Measurements from ENCODE around the gene LGALS13.

Gene LGALS13

DNA sequence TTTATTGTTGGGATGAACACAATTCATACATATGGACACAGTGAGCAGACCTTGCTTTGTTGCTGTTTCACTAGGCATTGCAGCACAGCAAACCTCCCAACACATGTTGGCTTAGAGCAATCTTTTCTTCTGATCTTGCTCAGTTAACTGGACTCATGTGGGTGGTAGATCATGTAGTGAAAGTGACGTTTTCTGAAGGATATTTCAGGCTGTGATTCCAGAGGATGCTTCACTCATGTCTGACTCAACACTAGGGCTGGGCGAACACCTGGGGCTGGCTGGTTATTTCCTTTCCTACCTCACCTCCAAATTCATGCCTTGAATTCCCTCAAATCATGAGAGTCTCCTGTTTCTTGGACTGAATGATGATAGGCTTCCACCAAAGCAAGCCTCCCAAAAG, 14.3 kb upstream of the LGALS13 start:
- no peak overlapping the region for H2AFZ ChIP-seq (ENCODE audit: low read length)
- H3K9me2 ChIP-seq (replicated peaks; ENCODE audit: insufficient read depth, low read length), result no peaks in the 10 kb centered on the region
- H3K36me3 ChIP-seq (replicated peaks; ENCODE audit: insufficient read depth, low read length), result no peaks in the 10 kb centered on the region
- no peaks in the 10 kb centered on the region for H4K20me1 ChIP-seq (ENCODE audit: insufficient read depth, low read length)
- no peaks in the 10 kb centered on the region for H3K4me1 ChIP-seq (ENCODE audit: low read length)
- H3K4me2 ChIP-seq (ENCODE audit: low read depth, low read length), result no peak overlapping the region
- no peak overlapping the region for H3K4me3 ChIP-seq (ENCODE audit: low read length)
- H3K27me3 ChIP-seq (replicated peaks; ENCODE audit: insufficient read depth, low read length), result peaks cover 12% of the 10 kb centered on the region; the same call in 1 of the 2 replicates
- no peak overlapping the region for H3K27ac ChIP-seq (ENCODE audit: low read length)
- no peak for DNase-seq
- no peaks in the 10 kb centered on the region for H3K79me2 ChIP-seq (ENCODE audit: low read length)
- H3F3A ChIP-seq (ENCODE audit: insufficient read depth, low read length), result no peaks in the 10 kb centered on the region
- H3K9ac ChIP-seq (ENCODE audit: low read length), result no peak overlapping the region
- no peaks in the 10 kb centered on the region for H3K9me3 ChIP-seq (replicated peaks; ENCODE audit: insufficient read depth, low read length)
- TF ChIP-seq, protein P1, sequence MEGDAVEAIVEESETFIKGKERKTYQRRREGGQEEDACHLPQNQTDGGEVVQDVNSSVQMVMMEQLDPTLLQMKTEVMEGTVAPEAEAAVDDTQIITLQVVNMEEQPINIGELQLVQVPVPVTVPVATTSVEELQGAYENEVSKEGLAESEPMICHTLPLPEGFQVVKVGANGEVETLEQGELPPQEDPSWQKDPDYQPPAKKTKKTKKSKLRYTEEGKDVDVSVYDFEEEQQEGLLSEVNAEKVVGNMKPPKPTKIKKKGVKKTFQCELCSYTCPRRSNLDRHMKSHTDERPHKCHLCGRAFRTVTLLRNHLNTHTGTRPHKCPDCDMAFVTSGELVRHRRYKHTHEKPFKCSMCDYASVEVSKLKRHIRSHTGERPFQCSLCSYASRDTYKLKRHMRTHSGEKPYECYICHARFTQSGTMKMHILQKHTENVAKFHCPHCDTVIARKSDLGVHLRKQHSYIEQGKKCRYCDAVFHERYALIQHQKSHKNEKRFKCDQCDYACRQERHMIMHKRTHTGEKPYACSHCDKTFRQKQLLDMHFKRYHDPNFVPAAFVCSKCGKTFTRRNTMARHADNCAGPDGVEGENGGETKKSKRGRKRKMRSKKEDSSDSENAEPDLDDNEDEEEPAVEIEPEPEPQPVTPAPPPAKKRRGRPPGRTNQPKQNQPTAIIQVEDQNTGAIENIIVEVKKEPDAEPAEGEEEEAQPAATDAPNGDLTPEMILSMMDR (IDR thresholded peaks at IDR 0.05; ENCODE audit: low read length), result no peak
- TF ChIP-seq EZH2 (optimal IDR thresholded peaks at IDR 0.05; ENCODE audit: low read depth, low read length) (no peak), EZH2phosphoT487 (IDR thresholded peaks at IDR 0.05; ENCODE audit: low read length) (no peak)

DNA sequence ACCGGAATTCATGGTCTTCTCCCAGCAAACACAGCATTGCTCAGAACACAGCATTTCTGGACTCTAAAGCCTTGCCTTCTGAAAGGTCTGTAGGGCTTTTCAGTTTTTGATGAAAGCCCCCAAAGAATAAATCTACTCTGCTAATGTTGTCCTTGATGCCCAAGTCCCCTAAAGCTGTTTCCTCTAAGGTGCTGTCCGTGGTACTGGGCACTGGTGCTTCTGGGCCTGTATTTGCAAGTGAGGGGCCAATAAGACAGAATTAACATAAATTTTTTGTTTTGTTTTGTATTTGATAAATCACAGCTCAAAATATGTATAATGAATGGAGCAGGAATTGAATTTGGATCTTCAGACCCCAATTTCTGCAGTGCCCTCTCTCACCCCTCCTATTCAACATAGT, 12.1 kb upstream of the LGALS13 start:
- no peak overlapping the region for H3K27ac ChIP-seq (ENCODE audit: low read length)
- no peaks in the 10 kb centered on the region for H3K36me3 ChIP-seq (replicated peaks; ENCODE audit: insufficient read depth, low read length)
- peak; percentile 12 for DNase-seq
- H3K4me1 ChIP-seq (ENCODE audit: low read length), result no peaks in the 10 kb centered on the region
- H3F3A ChIP-seq (ENCODE audit: insufficient read depth, low read length), result no peaks in the 10 kb centered on the region
- no peak overlapping the region for H3K4me2 ChIP-seq (ENCODE audit: low read depth, low read length)
- no peak overlapping the region for H2AFZ ChIP-seq (ENCODE audit: low read length)
- TF ChIP-seq EZH2 (optimal IDR thresholded peaks at IDR 0.05; ENCODE audit: low read depth, low read length), result no peak
- no peak overlapping the region for H3K9ac ChIP-seq (ENCODE audit: low read length)
- no peaks in the 10 kb centered on the region for H3K79me2 ChIP-seq (ENCODE audit: low read length)
- no peaks in the 10 kb centered on the region for H3K9me2 ChIP-seq (replicated peaks; ENCODE audit: insufficient read depth, low read length)
- peaks cover 24% of the 10 kb centered on the region for H3K27me3 ChIP-seq (replicated peaks; ENCODE audit: insufficient read depth, low read length)
- no peaks in the 10 kb centered on the region for H4K20me1 ChIP-seq (ENCODE audit: insufficient read depth, low read length)
- H3K4me3 ChIP-seq (ENCODE audit: low read length), result no peak overlapping the region
- no peaks in the 10 kb centered on the region for H3K9me3 ChIP-seq (replicated peaks; ENCODE audit: insufficient read depth, low read length)

DNA sequence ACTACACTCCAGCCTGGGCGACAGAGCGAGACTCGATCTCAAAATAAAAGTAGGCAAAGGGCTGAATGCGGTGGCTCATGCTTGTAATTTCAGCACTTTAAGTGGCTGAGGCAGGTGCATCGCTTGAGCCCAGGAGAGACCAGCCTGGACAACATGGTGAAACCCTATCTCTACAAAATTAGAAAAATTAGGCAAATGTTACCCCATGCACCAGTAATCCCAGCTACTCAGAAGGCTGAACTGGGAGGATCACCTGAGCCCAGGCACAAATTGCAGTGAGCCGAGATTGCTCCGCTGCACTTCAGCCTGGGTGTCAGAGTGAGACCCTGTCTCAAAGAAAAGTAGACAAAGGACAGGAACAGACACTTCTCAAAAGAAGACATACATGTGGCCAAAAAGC, 9.9 kb upstream of the LGALS13 start:
- no peak overlapping the region for H2AFZ ChIP-seq (ENCODE audit: low read length)
- H3K79me2 ChIP-seq (ENCODE audit: low read length), result no peaks in the 10 kb centered on the region
- H3K4me1 ChIP-seq (ENCODE audit: low read length), result no peaks in the 10 kb centered on the region
- no peaks in the 10 kb centered on the region for H4K20me1 ChIP-seq (ENCODE audit: insufficient read depth, low read length)
- TF ChIP-seq EZH2phosphoT487 (IDR thresholded peaks at IDR 0.05; ENCODE audit: low read length) (no peak), EZH2 (optimal IDR thresholded peaks at IDR 0.05; ENCODE audit: low read depth, low read length) (no peak)
- TF ChIP-seq, protein P1 (IDR thresholded peaks at IDR 0.05; ENCODE audit: low read length), result no peak
- no peak overlapping the region for H3K27ac ChIP-seq (ENCODE audit: low read length)
- DNase-seq, result no peak
- H3F3A ChIP-seq (ENCODE audit: insufficient read depth, low read length), result no peaks in the 10 kb centered on the region
- H3K4me2 ChIP-seq (ENCODE audit: low read depth, low read length), result no peak overlapping the region
- H3K9me2 ChIP-seq (replicated peaks; ENCODE audit: insufficient read depth, low read length), result no peaks in the 10 kb centered on the region
- H3K27me3 ChIP-seq (replicated peaks; ENCODE audit: insufficient read depth, low read length), result peaks cover 39% of the 10 kb centered on the region
- H3K4me3 ChIP-seq (ENCODE audit: low read length), result no peak overlapping the region
- no peaks in the 10 kb centered on the region for H3K36me3 ChIP-seq (replicated peaks; ENCODE audit: insufficient read depth, low read length)
- H3K9me3 ChIP-seq (replicated peaks; ENCODE audit: insufficient read depth, low read length), result no peaks in the 10 kb centered on the region
- H3K9ac ChIP-seq (ENCODE audit: low read length), result no peak overlapping the region

DNA sequence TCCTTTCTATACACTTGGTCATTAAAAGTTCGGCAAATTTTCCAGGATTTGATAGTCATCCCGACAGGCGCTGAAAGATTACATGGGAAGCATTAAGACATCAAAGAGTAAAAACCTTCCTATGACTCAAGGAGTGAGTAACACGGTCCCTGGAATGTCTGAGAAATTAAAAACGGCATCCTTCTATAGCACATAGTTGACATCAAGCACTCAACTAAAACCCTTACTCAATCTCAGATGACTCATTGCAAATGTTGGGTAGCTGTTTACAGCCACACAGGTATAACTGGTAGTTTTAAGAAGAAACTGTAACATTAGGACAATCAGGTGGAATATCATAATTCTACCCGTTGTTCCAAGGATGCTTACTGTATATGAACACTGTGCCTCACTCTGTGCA, 6.4 kb upstream of the LGALS13 start:
- DNase-seq, result no peak
- H3K27me3 ChIP-seq (replicated peaks; ENCODE audit: insufficient read depth, low read length), result peaks cover 58% of the 10 kb centered on the region
- no peaks in the 10 kb centered on the region for H3K36me3 ChIP-seq (replicated peaks; ENCODE audit: insufficient read depth, low read length)
- TF ChIP-seq, protein P1 (IDR thresholded peaks at IDR 0.05; ENCODE audit: low read length), result no peak
- TF ChIP-seq EZH2phosphoT487 (IDR thresholded peaks at IDR 0.05; ENCODE audit: low read length) (no peak), EZH2 (optimal IDR thresholded peaks at IDR 0.05; ENCODE audit: low read depth, low read length) (no peak)
- H3K4me1 ChIP-seq (ENCODE audit: low read length), result no peaks in the 10 kb centered on the region
- no peaks in the 10 kb centered on the region for H3F3A ChIP-seq (ENCODE audit: insufficient read depth, low read length)
- no peak overlapping the region for H3K27ac ChIP-seq (ENCODE audit: low read length)
- H3K4me3 ChIP-seq (ENCODE audit: low read length), result no peak overlapping the region
- no peak overlapping the region for H3K9ac ChIP-seq (ENCODE audit: low read length)
- no peaks in the 10 kb centered on the region for H4K20me1 ChIP-seq (ENCODE audit: insufficient read depth, low read length)
- H3K9me3 ChIP-seq (replicated peaks; ENCODE audit: insufficient read depth, low read length), result no peaks in the 10 kb centered on the region
- no peaks in the 10 kb centered on the region for H3K79me2 ChIP-seq (ENCODE audit: low read length)
- no peak overlapping the region for H3K4me2 ChIP-seq (ENCODE audit: low read depth, low read length)
- no peaks in the 10 kb centered on the region for H3K9me2 ChIP-seq (replicated peaks; ENCODE audit: insufficient read depth, low read length)
- H2AFZ ChIP-seq (ENCODE audit: low read length), result no peak overlapping the region
